ENCODE data around the gene ARID1B. TPM values are rescaled to one million over a fixed set of nuclear protein-coding genes. Genes with fewer than 3 reads are reported as not detected.

Gene ARID1B
- total RNA-seq, 2 donors from 2014 or later: 53.1 to 69.5 TPM

GRCh38 chr6:157040191-157040590, 263.0 kb downstream of the ARID1B start:
- ATAC-seq (no peak), DNase-seq (ENCODE audit: low spot score in 2 of 2) (no peak)
- Mint-ChIP-seq H3K36me3 (no peaks in the 10 kb centered on the region), H3K27ac (peak overlapping the region in 1 of 2 donors; percentile 71), H3K9me3 (no peaks in the 10 kb centered on the region)

- ATAC-seq (no peak), DNase-seq (ENCODE audit: low spot score in 2 of 2) (no peak)
- Mint-ChIP-seq H3K9me3 (no peaks in the 10 kb centered on the region), H3K27ac (no peak overlapping the region), H3K36me3 (no peaks in the 10 kb centered on the region)
Measured at GRCh38 chr6:157045831-157046454, 268.8 kb downstream of the ARID1B start.

GRCh38 chr6:157046776-157047175, 269.6 kb downstream of the ARID1B start:
- H3K9me3 Mint-ChIP-seq: no peaks in the 10 kb centered on the region

GRCh38 chr6:157047328-157047727, 270.1 kb downstream of the ARID1B start:
- Mint-ChIP-seq H3K9me3 (no peaks in the 10 kb centered on the region), H3K27ac (no peak overlapping the region), H3K36me3 (no peaks in the 10 kb centered on the region)
- no peak for ATAC-seq
- no peak for DNase-seq (ENCODE audit: low spot score in 2 of 2)

More at GRCh38 chr6:157046776-157047175, 269.6 kb downstream of the ARID1B start:
- ATAC-seq (no peak), DNase-seq (ENCODE audit: low spot score in 2 of 2) (no peak)
- Mint-ChIP-seq H3K27ac (no peak overlapping the region), H3K36me3 (no peaks in the 10 kb centered on the region)

GRCh38 chr6:157047951-157048350, 270.8 kb downstream of the ARID1B start:
- Mint-ChIP-seq H3K9me3 (no peaks in the 10 kb centered on the region), H3K27ac (no peak overlapping the region), H3K36me3 (no peaks in the 10 kb centered on the region)
- ATAC-seq (no peak), DNase-seq (ENCODE audit: low spot score in 2 of 2) (no peak)

GRCh38 chr6:157049133-157049532, 272.0 kb downstream of the ARID1B start:
- H3K27ac Mint-ChIP-seq: no peak overlapping the region

GRCh38 chr6:157050537-157051265, 273.5 kb downstream of the ARID1B start:
- no peak for DNase-seq (ENCODE audit: low spot score in 2 of 2)
- no peak for ATAC-seq
- no peaks in the 10 kb centered on the region for H3K9me3 Mint-ChIP-seq
- peak overlapping the region in 1 of 2 donors; percentile 4 for H3K27ac Mint-ChIP-seq
- H3K36me3 Mint-ChIP-seq: peaks cover 0 to 10% of the 10 kb centered on the region in 2 donors

More at GRCh38 chr6:157049133-157049532, 272.0 kb downstream of the ARID1B start:
- Mint-ChIP-seq H3K9me3 (no peaks in the 10 kb centered on the region), H3K36me3 (no peaks in the 10 kb centered on the region)
- no peak for DNase-seq (ENCODE audit: low spot score in 2 of 2)
- no peak for ATAC-seq

- Mint-ChIP-seq H3K27ac (peak overlapping the region; percentile 92), H3K9me3 (no peaks in the 10 kb centered on the region), H3K36me3 (peaks cover 0 to 16% of the 10 kb centered on the region in 2 donors)
- no peak for DNase-seq (ENCODE audit: low spot score in 2 of 2)
- ATAC-seq: peak; percentile 85 to 91
Measured at GRCh38 chr6:157054531-157054979, 277.4 kb downstream of the ARID1B start.

GRCh38 chr6:157055863-157056262, 278.7 kb downstream of the ARID1B start:
- H3K9me3 Mint-ChIP-seq: no peaks in the 10 kb centered on the region
- peak overlapping the region; percentile 92 for H3K27ac Mint-ChIP-seq
- DNase-seq (ENCODE audit: low spot score in 2 of 2): no peak
- peaks cover 0 to 16% of the 10 kb centered on the region in 2 donors for H3K36me3 Mint-ChIP-seq
- ATAC-seq: no peak

GRCh38 chr6:157056275-157056674, 279.1 kb downstream of the ARID1B start:
- H3K9me3 Mint-ChIP-seq: no peaks in the 10 kb centered on the region
- ATAC-seq (peak; percentile 57 to 83), DNase-seq (ENCODE audit: low spot score in 2 of 2) (no peak)
- peaks cover 0 to 16% of the 10 kb centered on the region in 2 donors for H3K36me3 Mint-ChIP-seq
- H3K27ac Mint-ChIP-seq: peak overlapping the region; percentile 92

GRCh38 chr6:157058574-157058973, 281.4 kb downstream of the ARID1B start:
- Mint-ChIP-seq H3K27ac (no peak overlapping the region), H3K36me3 (peaks cover 0 to 16% of the 10 kb centered on the region in 2 donors), H3K9me3 (no peaks in the 10 kb centered on the region)
- DNase-seq (ENCODE audit: low spot score in 2 of 2): no peak
- no peak for ATAC-seq

- Mint-ChIP-seq H3K27ac (no peak overlapping the region), H3K36me3 (peaks cover 0 to 14% of the 10 kb centered on the region in 2 donors), H3K9me3 (no peaks in the 10 kb centered on the region)
- ATAC-seq: no peak
- DNase-seq (ENCODE audit: low spot score in 2 of 2): no peak
Measured at GRCh38 chr6:157059781-157060180, 282.6 kb downstream of the ARID1B start.

GRCh38 chr6:157060440-157060952, 283.3 kb downstream of the ARID1B start:
- ATAC-seq (no peak), DNase-seq (ENCODE audit: low spot score in 2 of 2) (no peak)
- H3K36me3 Mint-ChIP-seq: peaks cover 0 to 7% of the 10 kb centered on the region in 2 donors
- H3K9me3 Mint-ChIP-seq: no peaks in the 10 kb centered on the region
- H3K27ac Mint-ChIP-seq: peak overlapping the region in 1 of 2 donors; percentile 82

- ATAC-seq: no peak
- Mint-ChIP-seq H3K9me3 (no peaks in the 10 kb centered on the region), H3K36me3 (no peaks in the 10 kb centered on the region), H3K27ac (no peak overlapping the region)
- no peak for DNase-seq (ENCODE audit: low spot score in 2 of 2)
Measured at GRCh38 chr6:157061770-157062594, 284.8 kb downstream of the ARID1B start.

- Mint-ChIP-seq H3K27ac (peak overlapping the region in 1 of 2 donors; percentile 82), H3K36me3 (no peaks in the 10 kb centered on the region), H3K9me3 (no peaks in the 10 kb centered on the region)
- peak; percentile 82 to 90 for ATAC-seq
- no peak for DNase-seq (ENCODE audit: low spot score in 2 of 2)
Measured at GRCh38 chr6:157063176-157063905, 286.2 kb downstream of the ARID1B start.

GRCh38 chr6:157063923-157064322, 286.7 kb downstream of the ARID1B start:
- no peak overlapping the region for H3K27ac Mint-ChIP-seq
- H3K9me3 Mint-ChIP-seq: no peaks in the 10 kb centered on the region
- ATAC-seq (no peak), DNase-seq (ENCODE audit: low spot score in 2 of 2) (no peak)
- no peaks in the 10 kb centered on the region for H3K36me3 Mint-ChIP-seq
